NCI-H1417 treated with DMSO at 0.1 percent for 48 hours (cell line): ENCODE measurements around the gene TUNAR.
A peak's percentile ranks its signal among the peaks of the same experiment; 100 is the strongest.

Experiments used
- DNase-seq: peaks from one replicate; lab custom pipeline; 2025; lab: John Stamatoyannopoulos, UW

TUNAR gene

DNA sequence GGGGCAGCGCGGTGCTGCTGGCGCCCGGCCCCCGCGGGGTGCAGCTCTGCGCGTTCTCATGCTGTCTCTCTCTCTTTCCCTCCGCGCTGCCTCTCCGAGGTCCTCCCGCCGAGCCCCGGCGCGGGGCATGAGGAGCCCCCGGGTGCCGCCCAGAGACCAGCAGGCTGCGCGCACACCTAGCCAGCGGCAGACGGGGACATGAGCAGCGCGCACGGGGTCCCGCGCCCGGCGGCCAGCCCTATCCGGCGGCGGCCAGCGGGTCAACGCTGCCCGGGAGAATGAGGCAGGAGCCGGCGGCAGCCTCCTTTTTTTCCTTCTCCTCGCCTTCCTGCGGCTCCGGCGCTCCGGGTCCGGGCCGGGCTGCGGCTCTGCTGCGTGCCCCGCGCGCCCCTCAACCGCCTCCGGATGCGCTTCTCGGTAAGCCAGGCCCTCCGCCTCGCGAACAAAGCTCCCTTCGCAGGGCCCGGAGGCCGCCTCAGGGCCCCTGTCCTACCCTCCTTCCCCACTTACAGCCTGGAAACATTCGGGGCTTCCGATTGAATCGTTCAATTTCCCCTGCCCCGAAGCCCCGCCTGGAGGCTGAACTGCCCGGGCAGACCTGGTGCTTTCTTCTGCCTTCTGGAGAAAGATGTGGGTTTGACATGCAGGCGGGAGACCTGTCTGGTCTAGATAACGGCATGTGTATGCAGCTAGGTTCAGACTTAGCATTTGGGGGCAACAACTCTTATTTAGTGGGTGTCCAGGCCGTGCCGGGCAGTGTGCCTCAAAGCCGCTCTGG is at the start of gene TUNAR:
TUNAR (plus strand) TSS at position 72 of the 778 bp plus-strand sequence.
- DNase-seq: no peak

DNA sequence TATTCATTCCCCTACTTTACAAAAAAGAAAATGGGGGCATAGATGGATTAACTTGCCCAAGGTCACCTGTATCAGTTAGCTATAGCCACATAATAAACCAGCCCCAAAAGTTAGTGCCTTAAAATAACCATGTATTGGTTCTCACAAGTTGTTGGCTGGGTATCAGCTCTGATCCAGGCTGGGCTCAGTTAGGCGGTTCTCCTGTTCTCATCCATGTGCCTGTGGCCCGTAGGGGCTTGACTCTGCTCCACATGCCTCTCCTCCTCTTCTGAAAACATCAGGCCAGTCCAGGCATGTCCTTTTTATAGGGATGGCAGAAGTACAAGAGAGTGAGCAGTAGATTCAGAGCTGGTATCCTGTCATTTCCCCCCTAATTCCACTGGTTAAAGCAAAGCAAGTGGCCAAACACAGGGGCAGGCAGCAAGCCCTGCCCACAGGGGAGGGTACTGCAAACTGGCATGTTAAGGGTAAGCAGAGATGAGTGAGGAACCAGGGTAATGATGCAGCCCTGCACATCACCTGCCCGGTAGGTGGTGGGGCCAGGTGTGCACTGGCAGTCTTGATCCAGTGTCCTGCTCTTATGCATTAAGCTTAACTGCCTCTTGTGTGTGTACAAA is 47.9 kb upstream of the TUNAR start:
- no peak for DNase-seq

DNA sequence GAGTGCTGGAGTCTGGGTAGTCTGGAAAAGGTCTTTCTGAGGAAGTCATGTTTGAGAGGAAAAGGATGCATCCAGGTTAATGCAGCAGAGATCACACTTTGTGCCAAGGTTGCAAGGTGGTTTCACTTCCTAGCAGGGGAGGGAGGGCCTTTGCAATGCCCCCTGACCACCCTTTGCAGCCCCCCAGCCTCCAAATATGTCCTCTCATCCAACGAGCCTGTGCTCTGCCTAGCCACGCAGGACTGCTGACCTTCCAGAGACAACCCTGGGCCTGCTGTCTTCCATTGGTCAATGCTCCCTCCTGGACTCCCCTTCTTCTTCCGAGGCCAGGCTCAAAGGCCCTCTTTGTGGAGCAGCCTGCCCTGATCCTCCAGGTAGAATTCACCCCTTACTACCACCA is 47.3 kb upstream of the TUNAR start:
- no peak for DNase-seq

DNA sequence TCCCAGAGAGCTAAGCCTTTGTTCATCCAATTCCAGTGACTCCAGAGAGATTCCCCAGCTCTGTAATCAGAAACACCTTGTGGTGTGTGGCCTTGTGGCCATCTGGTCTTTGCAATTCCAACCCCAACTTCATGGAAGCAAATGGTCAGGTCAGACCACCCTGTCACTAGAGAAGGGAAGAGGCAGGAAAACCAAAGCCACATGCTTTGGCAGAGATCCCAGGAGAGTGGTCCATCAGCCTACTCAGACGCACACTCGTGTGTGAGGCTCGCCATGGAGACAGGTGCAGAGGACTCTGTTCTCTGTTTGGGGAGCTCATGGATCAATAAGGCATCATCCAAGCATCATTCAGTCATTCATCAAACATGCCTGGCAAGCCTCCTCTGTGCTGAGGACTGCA is 46.2 kb upstream of the TUNAR start:
- DNase-seq: no peak

DNA sequence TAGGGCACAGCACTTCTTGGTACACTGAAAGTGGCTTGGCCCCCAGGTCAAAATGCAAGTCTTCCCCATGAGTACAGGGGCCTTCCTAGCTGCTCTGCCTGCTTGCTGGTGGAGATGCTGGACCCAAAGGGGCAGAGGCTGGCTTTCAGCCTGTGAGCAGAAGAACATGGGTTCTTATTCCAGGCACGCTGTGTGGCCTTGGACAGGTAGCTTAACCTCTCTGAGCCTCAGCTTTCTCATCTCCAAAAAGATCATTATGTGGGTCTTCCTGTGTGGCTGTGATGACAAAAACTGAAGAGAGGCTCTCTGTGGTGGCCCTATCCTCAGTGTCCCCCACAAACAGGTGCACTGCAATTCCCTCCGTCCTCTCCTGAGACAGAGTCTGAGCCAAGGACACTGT is 45.6 kb upstream of the TUNAR start:
- DNase-seq: no peak

DNA sequence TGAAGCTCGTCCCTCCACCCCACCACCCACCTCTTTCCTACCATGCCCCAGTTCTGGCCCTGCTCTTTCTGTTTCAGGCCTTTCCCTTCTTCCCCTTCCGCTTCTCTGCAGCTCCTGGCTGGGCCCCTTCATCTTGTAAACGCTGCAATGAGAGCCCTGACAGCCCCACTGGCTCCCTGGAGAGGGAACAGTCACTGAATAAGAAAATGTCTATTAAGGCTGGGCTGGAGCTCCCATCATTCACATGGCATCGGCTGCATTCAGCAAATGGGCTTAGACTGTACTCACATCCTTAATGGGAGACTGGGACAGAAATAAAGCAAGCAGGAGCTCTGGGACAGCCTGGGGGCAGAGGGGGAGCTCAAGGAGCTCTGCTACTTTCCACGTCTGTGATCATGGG is 45.2 kb upstream of the TUNAR start:
- no peak for DNase-seq

DNA sequence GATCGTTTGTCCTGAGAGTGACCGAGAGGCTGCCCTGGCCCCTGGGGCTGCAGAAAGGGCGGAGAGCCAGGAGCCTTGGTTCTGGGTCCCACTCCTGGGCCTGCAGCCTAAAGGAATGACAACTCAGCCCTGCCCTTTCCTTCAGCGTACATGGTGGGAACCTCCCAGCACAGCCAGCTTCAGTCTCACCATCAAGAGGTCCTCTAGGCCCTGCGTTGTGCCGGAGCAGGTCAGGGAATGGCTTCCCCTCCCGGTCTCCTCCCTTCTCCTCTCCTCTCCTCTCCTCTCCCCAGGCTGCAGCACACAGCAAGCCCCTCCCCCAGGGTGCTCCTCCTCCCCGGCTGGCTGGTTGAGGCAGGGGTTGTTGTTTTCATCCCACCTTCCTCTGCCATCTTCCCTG is 44.6 kb upstream of the TUNAR start:
- no peak for DNase-seq

DNA sequence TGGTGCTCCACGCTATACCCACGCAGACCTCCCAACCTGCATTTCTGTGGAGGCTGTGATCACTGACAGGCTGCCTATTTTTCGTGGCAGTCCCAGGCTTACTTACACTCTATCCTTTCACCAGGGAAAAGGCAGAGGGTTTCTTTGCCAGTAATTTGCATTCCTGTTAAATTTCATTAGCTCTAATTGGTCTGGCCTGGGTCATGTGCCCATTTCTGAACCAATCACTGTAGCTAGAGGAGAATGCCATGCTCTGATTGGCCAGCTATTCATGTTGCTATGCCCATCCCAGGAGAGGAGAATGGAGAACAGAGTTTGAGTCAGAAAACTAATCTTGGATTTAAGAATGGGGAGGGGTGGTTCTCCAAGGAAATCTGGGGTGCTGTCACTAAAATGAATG is 43.2 kb upstream of the TUNAR start:
- DNase-seq: no peak

DNA sequence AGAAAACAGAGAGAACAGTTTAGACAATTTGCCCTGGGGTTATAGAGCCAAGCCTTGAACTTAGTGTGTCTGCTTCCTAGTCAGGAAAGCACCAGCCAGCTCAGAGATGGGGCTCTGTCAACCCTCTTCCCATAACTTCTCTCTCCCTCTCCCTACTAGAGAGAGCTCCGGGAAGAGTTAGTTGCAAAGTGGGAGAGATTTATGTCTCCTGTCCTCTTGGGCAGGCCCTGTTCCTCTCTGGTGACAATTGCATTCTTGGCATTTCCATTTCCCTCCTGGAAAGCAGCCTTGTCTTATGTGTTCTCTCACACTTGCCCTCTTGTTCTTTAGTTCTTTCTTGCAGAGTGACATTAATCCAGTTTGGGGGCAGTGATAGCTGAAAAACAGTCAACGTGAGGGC is 42.1 kb upstream of the TUNAR start:
- DNase-seq: no peak

DNA sequence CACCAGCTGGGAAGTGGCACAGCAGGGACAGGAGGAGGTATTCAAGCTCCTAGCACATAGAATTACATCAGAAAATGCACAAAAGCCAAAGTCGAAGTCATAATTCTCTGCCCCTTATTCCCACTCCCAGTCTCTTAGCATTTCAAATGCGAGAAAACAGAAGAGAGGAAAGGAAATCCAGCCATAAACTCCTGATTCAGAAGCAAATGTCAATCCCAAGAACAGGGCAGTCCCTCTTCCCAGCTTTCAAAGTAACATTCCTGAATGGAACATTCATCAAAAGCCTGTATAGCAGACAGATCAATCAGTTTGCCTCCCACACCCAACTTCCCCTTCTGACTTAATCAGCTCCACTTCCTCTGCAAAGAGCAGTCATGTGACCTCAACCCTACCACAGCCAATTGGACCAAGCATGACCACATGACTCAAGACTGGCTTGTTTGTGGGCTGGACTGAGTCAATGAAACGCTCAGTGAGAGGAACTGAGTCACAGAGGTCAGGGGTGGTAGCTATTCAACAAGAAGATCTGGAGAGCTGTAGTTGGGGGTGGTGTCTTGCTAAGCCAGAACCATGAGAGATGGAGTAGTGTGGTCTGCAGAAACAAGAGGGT is 41.4 kb upstream of the TUNAR start:
- DNase-seq: no peak

DNA sequence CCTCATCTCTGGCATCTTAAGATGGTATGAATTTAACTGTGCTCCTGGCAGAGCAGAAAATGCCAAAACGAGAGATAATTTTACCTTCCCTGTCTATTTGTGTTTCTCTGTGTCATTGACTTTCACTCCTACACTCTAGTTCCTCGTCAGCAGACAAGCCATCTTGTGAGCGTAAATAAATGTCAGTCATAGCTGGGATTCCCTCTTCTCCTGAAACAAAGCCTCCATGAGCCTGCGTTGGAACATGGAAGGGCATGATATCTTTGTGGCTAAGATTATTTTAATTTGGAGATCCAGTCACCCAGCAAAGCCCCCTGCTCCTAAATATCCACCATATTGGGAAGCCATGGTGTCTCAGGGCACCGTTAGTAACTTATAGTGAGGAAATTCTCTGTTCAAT is 37.8 kb upstream of the TUNAR start:
- no peak for DNase-seq

DNA sequence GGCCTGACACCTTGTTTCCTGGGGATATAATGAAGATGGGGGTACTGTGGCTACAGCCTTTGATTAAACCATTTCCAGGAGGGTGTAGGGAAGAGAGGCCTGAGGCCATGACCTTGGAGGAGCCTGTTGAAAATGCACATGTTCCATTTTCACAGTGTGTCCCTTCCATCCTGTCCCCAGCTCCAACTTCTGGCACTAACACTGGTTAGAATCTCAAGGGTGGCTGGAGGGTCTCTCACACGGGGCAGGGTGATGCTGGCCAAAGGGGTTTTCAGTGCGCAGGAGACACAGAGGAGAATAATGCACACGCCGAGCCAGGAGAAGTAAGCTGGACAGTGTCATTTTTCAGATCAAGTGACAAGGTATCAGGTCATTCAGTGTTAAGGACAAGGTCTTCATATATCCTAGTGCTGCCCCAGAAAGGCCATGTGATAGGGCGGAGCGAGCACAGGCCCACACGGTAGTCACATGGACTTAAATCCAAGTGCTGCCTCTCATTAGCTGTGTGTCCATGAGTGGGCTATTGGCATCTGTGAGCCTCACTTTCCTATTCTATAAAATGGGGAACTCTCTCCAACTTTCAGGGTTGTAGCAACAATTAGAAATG is 36.4 kb upstream of the TUNAR start:
- no peak for DNase-seq

DNA sequence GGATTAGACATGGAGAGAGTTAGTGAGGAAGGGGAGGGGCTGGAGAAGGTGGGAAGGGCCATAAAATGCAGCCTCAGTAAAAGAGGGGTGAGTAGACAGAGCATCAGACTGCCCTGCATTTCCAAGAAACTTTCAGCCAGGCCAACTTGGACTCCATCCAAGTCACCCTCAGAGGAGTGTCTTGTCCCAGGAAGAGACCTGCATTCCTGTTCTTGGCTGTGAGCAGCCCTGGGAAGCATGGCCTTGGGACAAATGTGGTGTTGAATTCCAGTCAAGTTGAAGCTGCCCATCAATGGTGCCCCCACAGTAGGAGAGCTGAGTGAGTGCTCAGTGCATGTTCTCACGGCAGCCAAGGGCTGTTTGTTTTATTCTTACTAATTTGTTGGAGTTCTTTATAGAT is 35.0 kb upstream of the TUNAR start:
- DNase-seq: no peak

DNA sequence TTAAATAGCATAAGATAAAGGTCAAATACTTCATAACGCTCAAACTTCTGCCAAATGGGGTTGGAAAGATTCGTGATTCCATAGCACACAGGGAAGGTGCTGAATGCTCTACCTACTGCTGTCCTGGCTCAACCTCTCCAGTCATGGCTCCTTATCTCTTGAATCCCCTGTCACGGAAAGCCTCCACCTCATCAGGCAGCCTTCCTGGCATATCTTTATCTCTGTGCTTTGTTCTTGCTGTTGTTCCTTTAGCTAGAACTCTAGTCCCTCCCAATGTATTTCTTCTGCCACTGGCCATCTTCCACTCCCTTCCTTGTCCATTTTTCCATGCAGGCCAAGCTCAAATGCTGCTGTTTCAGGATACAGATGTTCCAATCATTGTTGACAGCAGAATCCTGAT is 26.9 kb upstream of the TUNAR start:
- no peak for DNase-seq

DNA sequence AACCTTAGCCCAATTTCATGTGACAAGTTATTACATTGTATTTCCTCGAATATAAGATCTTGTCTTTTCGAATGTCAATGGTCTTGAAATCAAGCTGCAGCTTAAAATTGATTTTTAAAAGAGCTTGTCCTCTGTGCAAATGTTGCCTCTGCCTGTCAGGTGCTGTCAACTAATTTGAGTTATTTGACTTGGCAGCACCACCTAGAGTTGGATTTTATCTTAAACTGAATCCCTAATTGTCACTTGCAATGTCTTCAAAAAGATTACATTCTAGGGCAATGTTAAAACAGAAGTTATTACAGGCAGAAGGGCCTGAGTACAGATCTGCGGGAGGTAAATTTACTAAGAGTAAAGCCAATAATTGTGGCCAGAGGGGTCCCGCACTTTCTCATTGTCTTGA is 26.2 kb upstream of the TUNAR start:
- DNase-seq: no peak

DNA sequence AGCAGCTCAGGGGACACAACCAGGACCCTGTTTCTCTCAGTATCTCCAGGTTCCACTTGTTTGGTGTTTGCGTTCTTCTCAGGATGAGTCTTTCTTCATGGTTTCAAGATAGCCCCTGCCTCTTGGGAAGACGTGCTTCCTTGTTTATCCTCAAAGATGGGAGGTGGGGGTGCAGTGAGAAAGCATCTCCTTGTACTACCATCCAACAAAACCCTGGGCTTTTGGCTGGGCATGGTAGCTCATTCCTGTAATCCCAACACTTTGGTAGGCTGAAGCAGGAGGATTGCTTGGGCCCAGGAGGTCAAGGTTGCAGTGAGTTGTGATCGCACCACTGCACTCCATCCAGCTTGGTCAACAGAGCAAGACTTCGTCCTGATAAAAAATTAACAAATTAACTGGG is 21.0 kb upstream of the TUNAR start:
- no peak for DNase-seq

DNA sequence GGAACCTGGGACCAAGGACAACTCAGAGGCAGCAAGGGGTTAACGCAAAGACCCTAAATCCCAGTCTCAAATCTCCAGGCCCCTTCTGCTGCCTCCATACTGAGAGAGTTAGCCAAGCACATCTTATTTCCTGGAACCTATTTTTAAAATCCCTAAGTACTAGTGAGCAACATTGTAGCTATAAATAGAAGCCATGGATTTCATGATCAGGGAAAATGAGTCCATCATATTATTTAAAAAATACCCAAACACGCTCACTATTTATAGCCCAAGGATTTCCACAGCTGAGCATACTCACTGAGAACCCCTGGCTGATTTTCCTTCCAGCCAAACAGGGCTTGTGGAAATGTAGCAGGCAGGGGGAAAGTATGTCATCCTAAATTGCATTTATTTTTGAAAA is 19.4 kb upstream of the TUNAR start:
- no peak for DNase-seq

DNA sequence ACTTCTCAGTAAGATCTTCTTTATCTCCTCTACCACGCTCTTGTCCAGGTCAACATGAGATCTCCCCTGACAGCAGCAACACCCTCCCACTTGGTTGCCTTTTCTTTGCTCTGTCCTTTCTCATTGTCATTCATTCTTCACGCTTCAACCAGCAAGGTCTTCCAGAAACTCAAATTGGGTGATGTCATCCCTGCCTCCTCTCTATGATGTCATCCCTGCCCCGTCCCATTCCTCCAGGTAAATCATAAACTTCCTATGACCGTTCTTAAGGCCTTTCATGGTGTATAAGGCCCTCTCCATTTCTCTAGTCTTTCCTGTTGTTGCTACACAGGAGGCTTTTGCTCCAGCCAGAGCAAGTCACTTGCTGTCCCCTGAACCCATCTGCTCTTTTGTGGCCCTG is 17.7 kb upstream of the TUNAR start:
- no peak for DNase-seq

DNA sequence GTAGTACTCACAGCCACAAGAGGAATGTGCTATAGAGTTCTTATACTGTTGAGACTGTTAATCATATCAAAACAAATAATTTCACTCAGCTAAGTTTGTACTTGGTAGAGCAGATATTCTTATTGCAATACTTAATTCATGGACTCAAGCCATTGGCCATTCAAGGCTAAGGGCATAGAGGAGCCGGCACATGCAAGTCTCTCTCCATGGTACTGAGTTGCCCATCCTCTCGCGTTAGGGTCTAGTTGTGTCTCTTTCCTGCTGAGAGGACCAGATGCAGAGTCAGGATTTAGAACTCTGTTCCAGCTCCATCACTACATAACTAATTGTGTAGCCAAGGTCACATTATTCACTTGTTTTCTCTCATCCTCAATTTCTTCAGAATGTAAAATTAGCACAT is 14.4 kb upstream of the TUNAR start:
- no peak for DNase-seq

DNA sequence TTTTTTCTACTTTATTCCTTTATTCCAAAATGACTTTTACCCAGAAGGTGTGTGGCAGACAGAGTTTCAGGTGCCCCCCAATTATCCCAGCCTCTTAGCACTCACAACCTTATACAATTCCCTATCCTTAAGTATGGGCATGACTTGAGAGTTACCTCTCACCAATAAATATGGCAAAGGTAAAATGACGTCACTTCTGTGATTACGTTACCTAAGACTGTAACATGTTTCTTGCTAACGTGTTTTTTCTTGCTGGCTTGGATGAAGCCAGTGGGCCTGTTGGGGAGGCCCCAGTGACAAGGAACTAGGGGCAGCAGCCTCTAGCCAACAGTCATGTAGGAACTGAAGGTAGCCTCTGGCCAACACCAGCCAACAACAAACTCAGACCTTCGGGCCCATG is 13.3 kb upstream of the TUNAR start:
- no peak for DNase-seq

DNA sequence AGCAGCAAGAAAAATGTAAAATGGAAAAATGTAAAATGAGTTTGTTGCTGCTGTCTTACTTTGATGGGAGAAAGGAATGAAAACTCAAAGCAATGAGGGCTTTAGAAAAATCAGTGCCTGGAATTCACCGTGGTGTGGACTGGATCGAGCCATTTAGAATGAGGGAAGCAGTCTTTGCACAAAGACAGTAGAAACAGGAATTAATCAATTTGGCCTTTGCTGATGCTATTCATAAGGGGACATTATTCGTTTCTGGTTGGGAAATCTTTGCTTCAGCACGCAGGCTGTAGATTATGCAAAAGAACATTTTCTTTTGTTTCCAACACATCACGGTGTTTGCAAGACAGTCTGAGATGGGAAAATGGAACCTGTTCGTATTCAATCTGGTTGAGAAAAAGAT is 6.9 kb upstream of the TUNAR start:
- DNase-seq: no peak

DNA sequence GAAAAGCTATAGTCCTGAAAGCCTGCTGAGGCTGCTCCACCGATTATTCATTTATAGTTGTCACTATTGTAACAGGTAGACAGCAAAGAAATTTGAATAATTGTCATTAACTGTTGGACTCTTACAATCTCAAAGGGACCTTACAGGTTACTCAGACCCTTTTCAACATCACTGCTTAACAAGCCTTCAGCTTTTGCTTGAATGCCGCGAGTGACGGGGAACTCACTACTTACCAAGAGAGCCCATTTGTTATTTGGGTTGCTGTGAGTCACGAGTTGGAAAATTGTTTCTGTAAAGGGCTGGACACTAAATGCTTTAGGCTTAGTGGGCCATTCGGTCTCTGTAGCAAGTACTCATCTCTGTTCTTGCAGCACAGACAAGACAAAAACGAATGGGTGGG is 5.9 kb upstream of the TUNAR start:
- DNase-seq: no peak

DNA sequence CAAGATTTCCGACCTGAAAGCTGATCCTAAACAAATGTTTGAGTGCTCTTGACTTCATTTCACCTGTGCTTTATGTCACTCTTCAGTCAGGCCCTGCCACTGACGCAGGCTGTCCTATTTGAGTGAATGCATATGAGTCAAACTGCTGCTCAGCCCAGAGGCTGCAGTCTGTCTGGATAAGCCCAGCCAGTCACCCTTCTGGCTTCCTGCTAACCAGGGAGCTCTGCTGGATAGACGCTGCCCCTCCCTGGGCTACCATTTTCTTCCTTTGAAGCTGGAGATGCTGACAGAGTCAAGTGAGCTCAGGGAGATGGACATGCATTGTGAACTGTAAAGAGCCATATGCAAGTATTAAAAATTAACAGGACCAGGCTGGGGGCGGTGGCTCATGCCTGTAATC is 5.1 kb upstream of the TUNAR start:
- peak; percentile 18 for DNase-seq
